Stomach (tissue), 4 donors: ENCODE measurements around the gene ZNF516.

Source experiments
- CTCF ChIP-seq, 7 experiments: fragments of 450-650 bp in 4 of 7; fragments of 200-600 bp in 3 of 7; sonication (generic) in 3 of 7; IDR thresholded peaks; one replicate each; pipeline ENCODE4 v1.5.1; 2016 to 2019; ENCODE audit warnings: antibody characterized with exemption in 7 of 7, control low read depth in 2 of 7, mild to moderate bottlenecking in 1 of 7
- EP300 ChIP-seq: sonication (generic); formaldehyde crosslinking; IDR thresholded peaks from one replicate; pipeline ENCODE4 v1.6.1; 2017; ENCODE audit warnings: antibody characterized with exemption
- POLR2A ChIP-seq, 4 donors: fragments of 450-650 bp; IDR thresholded peaks; one replicate each; pipeline ENCODE4 v1.6.1; 2016; ENCODE audit warnings: antibody characterized with exemption in 4 of 4, control low read depth in 2 of 4, mild to moderate bottlenecking in 1 of 4, moderate library complexity in 1 of 4
- POLR2AphosphoS5 ChIP-seq, 3 donors: sonication (generic); formaldehyde crosslinking; IDR thresholded peaks; one replicate each; pipeline ENCODE4 v1.6.1; 2016; ENCODE audit warnings: antibody characterized with exemption in 3 of 3

GRCh38 chr18:76357174-76357573, 137.9 kb downstream of the ZNF516 start:
- TF ChIP-seq CTCF (IDR thresholded peaks at IDR 0.05), result no peak
- TF ChIP-seq POLR2AphosphoS5 (IDR thresholded peaks at IDR 0.05), result no peak
- no peak for TF ChIP-seq POLR2A (IDR thresholded peaks at IDR 0.05)
- TF ChIP-seq EP300, result no peak
